H1 (cell line): ENCODE results near the gene SEC14L6. TPM values are rescaled to one million over a fixed set of nuclear protein-coding genes. Genes with fewer than 3 reads are reported as not detected.

Experiments used
- CTCF ChIA-PET: fragments of 300-600 bp; sonication (Branson Sonifier 250); formaldehyde crosslinking; loops from one replicate; lab custom pipeline; 2021; ENCODE audit not compliant: partially characterized antibody; lab: Charles Lee
- POLR2A ChIA-PET: fragments of 300-600 bp; sonication (Branson Sonifier 250); formaldehyde crosslinking; loops from one replicate; lab custom pipeline; 2021; ENCODE audit warnings: inconsistent platforms; ENCODE audit not compliant: partially characterized antibody; lab: Charles Lee
- DNase-seq, 2 experiments: peaks; one replicate each; pipeline versions ENCODE4 v3.0.0 to v3.0.0-alpha.2; 2010 to 2022; ENCODE audit warnings: low spot score in 2 of 2, low read depth in 1 of 2, mixed read lengths in 1 of 2
- FAIRE-seq: peaks from 2 replicates; lab custom pipeline; 2011; peaks lifted over from hg19 to GRCh38; lab: Jason Lieb, UNC
- H2AFZ ChIP-seq: 2 replicates; pipeline ENCODE4 v1.8.1; 2012; ENCODE audit warnings: low read length, inconsistent platforms
- H2AK5ac ChIP-seq: 2 replicates; pipeline ENCODE4 v1.6.1; 2013; ENCODE audit warnings: low read depth, low read length
- H2BK120ac ChIP-seq: replicated peaks from 2 replicates; pipeline ENCODE3; 2013; ENCODE audit warnings: low read depth, low read length, inconsistent platforms
- H2BK12ac ChIP-seq: 2 replicates; pipeline ENCODE4 v1.6.1; 2013; ENCODE audit warnings: low read depth, low read length
- H2BK15ac ChIP-seq: 2 replicates; pipeline ENCODE4 v1.6.1; 2013; ENCODE audit warnings: low read length
- H2BK20ac ChIP-seq: 2 replicates; pipeline ENCODE4 v1.6.1; 2013; ENCODE audit warnings: low read length
- H2BK5ac ChIP-seq: 2 replicates; pipeline ENCODE4 v1.6.1; 2013; ENCODE audit warnings: low read depth, low read length
- H3K14ac ChIP-seq: 2 replicates; pipeline ENCODE4 v1.6.1; 2013; ENCODE audit warnings: inconsistent platforms; ENCODE audit not compliant: insufficient read length
- H3K18ac ChIP-seq: 2 replicates; pipeline ENCODE4 v1.6.1; 2013; ENCODE audit warnings: low read length; ENCODE audit errors: extremely low read depth
- H3K23ac ChIP-seq: 2 replicates; pipeline ENCODE4 v1.6.1; 2013; ENCODE audit warnings: inconsistent platforms; ENCODE audit not compliant: insufficient read length
- H3K23me2 ChIP-seq: 2 replicates; pipeline ENCODE4 v1.6.1; 2013; ENCODE audit warnings: low read depth, low read length
- H3K27ac ChIP-seq: 2 replicates; pipeline ENCODE4 v1.6.1; 2011; ENCODE audit warnings: low read depth, low read length, inconsistent platforms
- H3K27me3 ChIP-seq, 4 experiments: replicated peaks in 1 of 4; 1 replicate in 1 of 4; 2 replicates in 3 of 4; pipeline versions ENCODE4 v1.6.1 to v1.8.1; 2011 to 2013; ENCODE audit warnings: low read length in 3 of 4, mild to moderate bottlenecking in 3 of 4, inconsistent platforms in 2 of 4, mixed read lengths in 2 of 4, moderate library complexity in 1 of 4; ENCODE audit not compliant: control insufficient read depth in 3 of 4, insufficient read depth in 3 of 4; ENCODE audit errors: extremely low read depth in 1 of 4
- H3K36me3 ChIP-seq, 4 experiments: 2 replicates each; pipeline versions ENCODE4 v1.6.1 to v1.8.1; 2011 to 2013; ENCODE audit warnings: mild to moderate bottlenecking in 4 of 4, low read length in 3 of 4, moderate library complexity in 2 of 4, control low read depth in 1 of 4, inconsistent platforms in 1 of 4; ENCODE audit not compliant: insufficient read depth in 4 of 4, control insufficient read depth in 2 of 4
- H3K4ac ChIP-seq: replicated peaks from 2 replicates; pipeline ENCODE3; 2013; ENCODE audit warnings: low read length, low read depth, mixed read lengths, inconsistent platforms; ENCODE audit not compliant: insufficient read length
- H3K4me1 ChIP-seq, 4 experiments: replicated peaks in 1 of 4; 1 replicate in 1 of 4; 2 replicates in 3 of 4; pipeline versions ENCODE4 v1.6.1 to v1.8.1; 2011 to 2013; ENCODE audit warnings: low read length in 3 of 4, inconsistent platforms in 2 of 4, mixed read lengths in 1 of 4; ENCODE audit not compliant: insufficient read depth in 4 of 4, control insufficient read depth in 3 of 4
- H3K4me2 ChIP-seq, 2 experiments: 2 replicates each; pipeline versions ENCODE4 v1.6.1 to v1.8.1; 2011 to 2013; ENCODE audit warnings: low read depth in 2 of 2, low read length in 2 of 2, control low read depth in 1 of 2, inconsistent platforms in 1 of 2, mild to moderate bottlenecking in 1 of 2; ENCODE audit not compliant: insufficient read depth in 1 of 2
- H3K4me3 ChIP-seq, 4 experiments: fragments of 200-600, 300-600 bp in 1 of 4; sonication (generic), shearing (Covaris generic), sonication (Bioruptor Twin) in 1 of 4; 2 replicates each; pipeline versions ENCODE4 v1.5.1 to v1.8.1; 2011 to 2016; ENCODE audit warnings: low read length in 4 of 4, low read depth in 3 of 4, control low read depth in 2 of 4, inconsistent platforms in 2 of 4, mild to moderate bottlenecking in 2 of 4, mixed read lengths in 1 of 4, moderate library complexity in 1 of 4; ENCODE audit not compliant: insufficient read depth in 2 of 4; ENCODE audit errors: extremely low read depth in 1 of 4
- H3K56ac ChIP-seq: replicated peaks from 2 replicates; pipeline ENCODE3; 2013; ENCODE audit warnings: low read depth, mild to moderate bottlenecking, mixed read lengths, low read length, inconsistent platforms; ENCODE audit not compliant: insufficient read length
- H3K79me1 ChIP-seq: 2 replicates; pipeline ENCODE4 v1.6.1; 2013; ENCODE audit warnings: low read depth, low read length, control low read depth
- H3K79me2 ChIP-seq, 2 experiments: 2 replicates each; pipeline versions ENCODE4 v1.6.1 to v1.8.1; 2012 to 2013; ENCODE audit warnings: low read length in 2 of 2, mild to moderate bottlenecking in 2 of 2, inconsistent platforms in 1 of 2; ENCODE audit not compliant: insufficient read depth in 2 of 2, control insufficient read depth in 1 of 2
- H3K9ac ChIP-seq, 4 experiments: replicated peaks in 1 of 4; 1 replicate in 1 of 4; 2 replicates in 3 of 4; pipeline versions ENCODE4 v1.6.1 to v1.8.1; 2011 to 2013; ENCODE audit warnings: low read depth in 3 of 4, low read length in 3 of 4, control low read depth in 2 of 4, mild to moderate bottlenecking in 2 of 4, moderate library complexity in 2 of 4, inconsistent platforms in 1 of 4; ENCODE audit errors: extremely low read depth in 1 of 4
- H3K9me3 ChIP-seq, 2 experiments: 2 replicates each; pipeline versions ENCODE4 v1.6.1 to v1.8.1; 2012 to 2013; ENCODE audit warnings: mild to moderate bottlenecking in 2 of 2, moderate library complexity in 2 of 2, control low read depth in 1 of 2, inconsistent platforms in 1 of 2, low read depth in 1 of 2, low read length in 1 of 2, mixed read lengths in 1 of 2; ENCODE audit not compliant: insufficient read depth in 2 of 2
- H4K20me1 ChIP-seq, 2 experiments: replicated peaks in 1 of 2; 2 replicates each; pipeline versions ENCODE3 to v1.8.1; 2011 to 2013; ENCODE audit warnings: inconsistent platforms in 2 of 2, low read length in 2 of 2, mild to moderate bottlenecking in 1 of 2; ENCODE audit not compliant: insufficient read depth in 2 of 2, control insufficient read depth in 1 of 2
- H4K5ac ChIP-seq: 2 replicates; pipeline ENCODE4 v1.6.1; 2013; ENCODE audit warnings: low read length, low read depth, mixed read lengths, inconsistent platforms; ENCODE audit not compliant: insufficient read length
- H4K8ac ChIP-seq: 2 replicates; pipeline ENCODE4 v1.8.0; 2013; ENCODE audit warnings: mild to moderate bottlenecking, moderate library complexity, low read length, inconsistent platforms; ENCODE audit not compliant: insufficient read depth; ENCODE audit errors: extremely low read depth
- H4K91ac ChIP-seq: replicated peaks from 2 replicates; pipeline ENCODE3; 2013; ENCODE audit warnings: low read length, mixed read lengths, inconsistent platforms; ENCODE audit not compliant: insufficient read length
- CEBPB ChIP-seq: IDR thresholded peaks from 2 replicates; pipeline ENCODE4 v1.6.1; 2012; ENCODE audit warnings: low read depth, low read length
- CHD2 ChIP-seq: IDR thresholded peaks from 2 replicates; pipeline ENCODE4 v1.6.1; 2012; ENCODE audit warnings: low read length, improper control_type of control experiment
- PHF8 ChIP-seq: fragments of 200-600 bp; sonication (generic); conservative IDR thresholded peaks from 2 replicates; pipeline ENCODE4 v1.7.1; 2012; ENCODE audit warnings: low read depth, mild to moderate bottlenecking, inconsistent platforms, low read length, moderate library complexity
- RFX5 ChIP-seq: IDR thresholded peaks from 2 replicates; pipeline ENCODE4 v1.6.1; 2011; ENCODE audit warnings: low read depth, low read length, improper control_type of control experiment, borderline replicate concordance
- WGBS, 2 experiments: shearing (Covaris generic) in 1 of 2; methylation state at CpG; one replicate each; pipeline versions ENCODE4 v1.1.6 to v1.1.7; 2013 to 2015; ENCODE audit warnings: low lambda C conversion rate in 2 of 2, mixed read lengths in 2 of 2, inconsistent platforms in 1 of 2, low coverage in 1 of 2, missing lambda C conversion rate in 1 of 2; ENCODE audit not compliant: insufficient replicate concordance in 2 of 2, insufficient coverage in 1 of 2, insufficient read length in 1 of 2; ENCODE audit errors: extremely low coverage in 1 of 2, missing lambda C conversion rate in 1 of 2; 5-methylcytosine and 5-hydroxymethylcytosine counted together
- polyA plus RNA-seq, 7 experiments: library from polyadenylated mRNA; depleted of rRNA in 3 of 7; stranded (reverse) in 5 of 7; unstranded in 2 of 7; fragments of >200 nt in 5 of 7; fragments of 200-250 nt in 2 of 7; gene quantifications; 1 replicate in 5 of 7; 2 replicates in 1 of 7; 4 replicates in 1 of 7; pipeline versions ENCODE4 v1.2.1 to v1.2.3, GENCODE V29; 2011 to 2013; ENCODE audit warnings: missing spikeins in 2 of 7, mixed read lengths in 2 of 7
- total RNA-seq: library from RNA; stranded (reverse); fragmentation: NEBNext Ultra II Directional; extraction: Animal tissue kit (Norgen Biotek cat#: 25700); gene quantifications from 2 replicates; pipeline ENCODE4 v1.2.1, GENCODE V29; 2021

SEC14L6 gene
- total and polyA plus RNA-seq, 2 of the 8 experiments (the other 6 are each of a cell fraction or from before 2014, with no cell fraction given): 0.63 to 2.1 TPM

GRCh38 chr22:30538280-30538679 lies 8.3 kb downstream of the SEC14L6 start:
- Histone ChIP-seq H2BK15ac (peak overlapping the region; percentile 99; the same call in 1 of the 2 replicates), H2BK120ac (no peak overlapping the region), H3K27ac (no peak overlapping the region), H3K4me1 (peaks cover 0 to 9% (median 4%) of the 10 kb centered on the region in 4 experiments; a peak in 5 of 7 replicates), H4K20me1 (no peaks in the 10 kb centered on the region), H3K56ac (no peak overlapping the region), H2BK5ac (no peak overlapping the region), H3K18ac (no peak overlapping the region), H3K79me1 (no peaks in the 10 kb centered on the region), H2AK5ac (no peak overlapping the region), H3K4me3 (no peak overlapping the region), H4K8ac (no peak overlapping the region), H3K9me3 (no peaks in the 10 kb centered on the region), H3K9ac (no peak overlapping the region), H4K5ac (no peak overlapping the region), H3K23ac (no peak overlapping the region), H3K79me2 (no peaks in the 10 kb centered on the region), H3K14ac (no peak overlapping the region), H3K4me2 (no peak overlapping the region), H2BK20ac (no peak overlapping the region), H3K36me3 (no peaks in the 10 kb centered on the region), H3K4ac (no peak overlapping the region), H4K91ac (no peak overlapping the region), H2BK12ac (no peak overlapping the region), H2AFZ (no peak overlapping the region), H3K23me2 (peaks cover 3% of the 10 kb centered on the region), H3K27me3 (peaks cover 3 to 8% (median 7%) of the 10 kb centered on the region in 4 experiments)
- TF ChIP-seq CEBPB (no peak), RFX5 (no peak), CHD2 (no peak), PHF8 (no peak)
- CTCF ChIA-PET: interaction anchor here (0.8 to 1.4 kb wide), 3 partner anchors 10 to 111 kb away, joined by 3 read pairs; no protein-coding TSS in a partner anchor
- FAIRE-seq (no peak), DNase-seq (no peak)
- WGBS, 2 experiments: 89% methylated on average over 5 of the region's 6 CpGs; no CpG with 5 or more reads in 1 of the 2 experiments
- POLR2A ChIA-PET: no interaction called here
